ENCODE results near the gene SEMA3D.

- no peak for TF ChIP-seq CTCF (IDR thresholded peaks at IDR 0.05)
- no peak for TF ChIP-seq POLR2A (IDR thresholded peaks at IDR 0.05)
Measured at GRCh38 chr7:85162721-85163120, 24.1 kb downstream of the SEMA3D start.

All from breast epithelium (tissue), 3 donors.